GM12891 (cell line): ENCODE measurements around the gene FAM83G.

Experiments
- DNase-seq: peaks from one replicate; pipeline ENCODE4 v3.0.0; 2011; ENCODE audit warnings: low spot score; ENCODE audit not compliant: insufficient read length
- FAIRE-seq: peaks from 2 replicates; lab custom pipeline; 2011; peaks lifted over from hg19 to GRCh38; lab: Jason Lieb, UNC
- PAX5 ChIP-seq: IDR thresholded peaks from 2 replicates; pipeline ENCODE4 v1.6.1; 2011; ENCODE audit warnings: low read length, moderate library complexity, mild to moderate bottlenecking; ENCODE audit not compliant: insufficient read depth, severe bottlenecking
- POLR2A ChIP-seq: IDR thresholded peaks from 2 replicates; pipeline ENCODE4 v1.6.1; 2011; ENCODE audit warnings: low read depth, low read length, control low read depth
- POLR2AphosphoS5 ChIP-seq: IDR thresholded peaks from 2 replicates; pipeline ENCODE4 v1.6.1; 2011; ENCODE audit warnings: low read depth, low read length, control low read depth
- POU2F2 ChIP-seq: IDR thresholded peaks from 2 replicates; pipeline ENCODE4 v1.6.1; 2011; ENCODE audit warnings: low read depth, mild to moderate bottlenecking, control low read depth, low read length, moderate library complexity
- SPI1 ChIP-seq: IDR thresholded peaks from 2 replicates; pipeline ENCODE4 v1.6.1; 2011; ENCODE audit warnings: low read depth, low read length, control low read depth
- TAF1 ChIP-seq: IDR thresholded peaks from 2 replicates; pipeline ENCODE4 v1.6.1; 2011; ENCODE audit warnings: low read depth, low read length, control low read depth

The FAM83G gene

DNA sequence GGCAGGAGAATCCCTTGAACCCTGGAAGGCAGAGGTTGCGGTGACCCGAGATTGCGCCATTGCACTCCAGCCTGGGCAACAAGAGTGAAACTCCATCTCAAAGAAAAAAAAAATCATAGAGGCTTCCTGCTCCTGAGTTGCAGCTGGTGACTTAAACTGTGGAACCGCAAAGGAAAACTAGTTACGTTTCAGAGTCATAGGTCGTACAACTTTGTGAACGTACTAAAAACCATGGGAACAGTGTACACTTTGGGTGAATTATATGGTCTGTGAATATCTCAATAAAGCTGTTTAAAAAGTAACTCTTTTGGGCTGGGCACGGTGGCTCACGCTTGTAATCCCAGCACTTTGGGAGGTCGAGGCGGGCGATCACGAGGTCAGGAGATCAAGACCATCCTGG, 29.0 kb downstream of the FAM83G start:
- DNase-seq (no peak), FAIRE-seq (no peak)
- no peak for TF ChIP-seq SPI1
- TF ChIP-seq POU2F2: no peak
- TF ChIP-seq PAX5: no peak

GRCh38 chr17:18974407-18975149, 30.0 kb downstream of the FAM83G start:
- FAIRE-seq (no peak), DNase-seq (no peak)
- no peak for TF ChIP-seq SPI1
- TF ChIP-seq TAF1: no peak
- no peak for TF ChIP-seq PAX5
- no peak for TF ChIP-seq POLR2AphosphoS5
- TF ChIP-seq POLR2A: no peak

- no peak for FAIRE-seq
- TF ChIP-seq POU2F2 (no peak), SPI1 (no peak), POLR2A (no peak), PAX5 (no peak), TAF1 (no peak), POLR2AphosphoS5 (no peak)
- DNase-seq: no peak
Observed at GRCh38 chr17:18971801-18972200, 32.8 kb downstream of the FAM83G start.

DNA sequence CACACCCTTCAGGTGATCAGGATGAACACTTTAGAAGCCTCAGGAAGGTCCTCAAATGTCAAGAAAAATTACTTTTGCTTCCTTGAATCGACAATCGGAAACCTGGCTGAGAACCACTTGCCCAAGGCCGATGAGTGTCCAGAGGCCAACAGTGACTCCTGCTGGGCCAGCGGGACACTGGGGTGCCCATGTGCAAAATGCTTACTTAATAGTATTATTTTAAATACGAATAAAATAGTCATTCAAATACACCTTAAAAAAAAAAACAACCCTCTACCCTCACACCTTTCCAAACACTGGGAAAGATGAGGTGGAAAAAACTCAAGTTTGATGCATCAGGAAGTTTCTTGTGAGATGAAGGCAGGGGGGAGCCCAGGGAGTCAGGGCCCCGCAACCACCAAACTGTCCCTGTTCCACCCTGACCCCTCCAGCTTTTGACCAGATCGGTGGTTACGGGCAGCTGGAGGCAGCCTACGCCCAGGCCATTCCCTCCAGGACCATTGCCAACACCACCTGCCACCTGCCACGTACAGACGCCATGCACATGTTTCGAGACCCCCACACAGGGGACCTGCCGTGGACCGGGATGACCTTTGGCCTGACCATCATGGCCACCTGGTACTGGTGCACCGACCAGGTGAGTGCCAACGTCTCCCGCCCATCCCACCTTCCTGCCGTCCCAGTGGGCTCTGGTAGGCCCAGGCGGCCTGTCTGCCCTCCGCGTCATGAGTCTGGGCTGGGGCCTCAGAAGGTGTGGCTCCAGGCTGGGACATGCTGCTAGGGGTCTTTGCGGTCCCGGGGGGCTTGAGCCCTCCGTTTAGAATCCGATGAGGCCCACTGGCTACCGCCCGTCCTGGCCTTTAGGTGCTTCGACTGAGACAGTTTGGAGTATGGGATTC, 33.7 kb downstream of the FAM83G start:
- DNase-seq: no peak
- no peak for FAIRE-seq
- no peak for TF ChIP-seq PAX5
- no peak for TF ChIP-seq TAF1
- TF ChIP-seq POLR2AphosphoS5: no peak
- no peak for TF ChIP-seq SPI1
- no peak for TF ChIP-seq POU2F2
- no peak for TF ChIP-seq POLR2A

DNA sequence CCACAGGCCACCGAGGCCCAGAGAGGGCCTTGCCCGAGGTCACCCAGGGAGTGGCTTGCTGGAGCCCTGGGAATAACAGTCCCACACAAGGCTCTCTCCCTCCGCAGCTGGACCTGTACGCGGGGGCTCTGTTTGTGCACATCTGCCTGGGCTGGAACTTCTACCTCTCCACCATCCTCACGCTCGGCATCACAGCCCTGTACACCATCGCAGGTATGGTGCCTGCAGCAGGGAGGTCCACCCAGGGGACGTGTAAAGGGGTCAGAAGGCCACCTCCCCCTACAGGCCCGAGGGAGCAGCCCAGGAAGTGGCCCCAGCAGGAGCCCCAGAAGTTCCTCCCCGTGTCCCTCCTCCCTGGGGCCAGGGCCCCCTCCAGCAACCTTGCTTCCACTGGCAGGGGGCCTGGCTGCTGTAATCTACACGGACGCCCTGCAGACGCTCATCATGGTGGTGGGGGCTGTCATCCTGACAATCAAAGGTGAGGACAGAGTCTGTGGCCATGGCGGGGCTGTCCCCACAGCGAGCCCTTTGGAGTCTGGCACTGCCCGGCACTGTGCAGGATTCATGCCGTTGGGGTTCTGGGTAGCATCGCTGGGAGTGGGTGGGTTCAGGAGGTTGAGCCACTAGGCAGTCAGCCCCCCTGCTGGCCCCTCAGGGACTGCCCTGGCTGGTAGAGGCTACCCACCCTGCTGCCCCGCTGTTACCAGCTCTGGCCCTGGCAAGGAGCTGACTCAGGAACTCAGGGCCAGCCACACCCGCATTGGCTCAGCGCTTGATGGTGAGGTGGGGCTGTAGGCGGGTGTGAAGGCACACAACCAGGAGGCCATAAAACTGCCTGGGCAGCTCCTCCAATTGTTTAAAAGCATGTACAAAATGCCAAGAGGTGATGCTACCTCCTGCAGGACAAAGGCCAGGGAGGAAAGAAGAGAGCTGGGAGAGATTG, 35.3 kb downstream of the FAM83G start:
- FAIRE-seq: no peak
- no peak for TF ChIP-seq POLR2A
- TF ChIP-seq TAF1: no peak
- no peak for TF ChIP-seq POU2F2
- no peak for TF ChIP-seq POLR2AphosphoS5
- no peak for TF ChIP-seq PAX5
- TF ChIP-seq SPI1: no peak

DNA sequence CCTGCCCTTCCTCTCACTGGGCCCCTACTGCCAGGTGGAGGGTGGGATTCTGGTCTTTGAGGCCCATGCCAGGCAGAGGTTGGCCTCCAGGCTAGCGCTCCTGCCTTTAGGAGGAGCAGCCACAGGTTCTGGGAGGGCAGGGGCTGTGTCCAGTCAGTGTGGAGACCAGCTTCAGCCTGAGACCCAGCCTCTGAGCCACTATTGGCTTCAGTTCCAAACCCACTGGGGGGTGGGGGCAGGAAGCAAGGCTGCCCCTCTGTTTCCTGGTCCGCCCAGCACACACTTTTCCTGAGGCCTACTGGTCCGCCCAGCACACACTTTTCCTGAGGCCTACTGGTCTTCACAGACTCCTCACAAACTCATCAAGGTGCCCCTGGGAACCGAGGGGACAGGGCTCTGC, 36.2 kb downstream of the FAM83G start:
- TF ChIP-seq TAF1: no peak
- TF ChIP-seq POLR2A: no peak
- TF ChIP-seq POU2F2: no peak
- TF ChIP-seq POLR2AphosphoS5: no peak
- TF ChIP-seq PAX5: no peak
- TF ChIP-seq SPI1: no peak
- DNase-seq (no peak), FAIRE-seq (peak; percentile 68)

More for the DNA sequence above, 35.3 kb downstream of the FAM83G start:
- no peak for DNase-seq

GRCh38 chr17:18967916-18968315, 36.6 kb downstream of the FAM83G start:
- TF ChIP-seq POLR2A (no peak), POU2F2 (no peak), POLR2AphosphoS5 (no peak), SPI1 (no peak), TAF1 (no peak), PAX5 (no peak)
- DNase-seq: no peak
- no peak for FAIRE-seq

DNA sequence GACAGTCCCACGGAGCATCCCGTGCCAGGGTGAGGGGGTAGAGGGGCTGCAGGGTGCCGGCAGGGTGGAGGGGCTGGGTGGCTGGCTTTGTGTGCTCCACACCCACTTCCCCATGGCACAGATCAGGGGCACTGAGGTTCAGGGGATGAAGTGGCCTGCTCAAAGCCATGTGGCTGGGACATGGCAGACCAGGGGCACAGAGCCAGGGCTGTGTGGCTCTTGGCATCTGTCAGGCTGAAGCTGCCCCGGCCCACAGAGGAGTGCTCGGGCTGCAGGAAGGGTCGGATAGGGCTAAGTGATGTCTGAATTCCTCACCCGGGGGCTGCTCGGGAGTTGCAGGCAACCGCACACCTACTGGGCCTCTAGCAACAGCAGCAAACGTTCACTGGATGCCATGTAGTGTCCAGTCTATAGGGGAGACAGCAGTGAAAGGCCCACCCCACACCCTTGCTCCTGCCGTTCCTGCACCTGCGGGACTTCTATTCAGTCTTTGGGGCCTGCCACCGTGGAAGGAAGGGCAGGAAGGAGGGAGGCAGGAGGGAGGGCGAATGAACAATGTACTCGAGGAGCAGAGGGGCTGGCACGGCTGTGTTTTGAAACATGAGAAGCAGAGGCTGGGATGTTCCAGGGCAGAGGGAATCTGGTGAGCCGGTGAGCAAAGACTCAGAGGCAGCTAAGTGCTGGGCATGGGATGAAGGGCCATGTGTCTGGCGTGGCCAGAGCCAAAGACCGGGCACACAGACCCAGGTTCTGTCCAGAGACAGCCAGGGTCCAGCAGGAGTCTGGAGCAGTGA, 37.5 kb downstream of the FAM83G start:
- DNase-seq (no peak), FAIRE-seq (peak; percentile 40)
- TF ChIP-seq SPI1 (no peak), PAX5 (no peak), POU2F2 (no peak), POLR2AphosphoS5 (no peak), POLR2A (no peak), TAF1 (no peak)
